Ovary (tissue), 3 donors: Measurements from ENCODE around the gene MIXL1.

Experiments used
- CTCF ChIP-seq, 3 donors: fragments of 450-650 bp in 2 of 3; fragments of 200-600 bp in 1 of 3; IDR thresholded peaks; one replicate each; pipeline versions ENCODE4 v1.5.1 to v1.8.0; 2016 to 2022; ENCODE audit warnings: antibody characterized with exemption in 3 of 3, mild to moderate bottlenecking in 1 of 3
- EP300 ChIP-seq: sonication (generic); formaldehyde crosslinking; IDR thresholded peaks from one replicate; pipeline ENCODE4 v1.6.1; 2017; ENCODE audit warnings: antibody characterized with exemption
- donor health status: DM: no; HTN: no; CAD: no.

GRCh38 chr1:226186124-226187018 is 37.1 kb upstream of the MIXL1 start, which contains the start of gene ACBD3:
- TF ChIP-seq CTCF (IDR thresholded peaks at IDR 0.05): peak in 1 of 3 donors; percentile 6
- no peak for TF ChIP-seq EP300
